AG04449 (cell line): ENCODE results near the gene RAB3IP.

Experiments
- CTCF ChIA-PET: fragments of 350-600 bp; formaldehyde crosslinking; extraction: SDS; loops from one replicate; lab custom pipeline; 2021; ENCODE audit warnings: antibody characterized with exemption; lab: Yijun Ruan, JAX
- POLR2A ChIA-PET: fragments of 400-600, 350-600 bp; formaldehyde crosslinking; extraction: SDS; loops from one replicate; lab custom pipeline; 2020; ENCODE audit warnings: antibody characterized with exemption, inconsistent platforms; lab: Yijun Ruan, JAX
- DNase-seq: peaks from one replicate; pipeline ENCODE4 v3.0.0-alpha.2; 2010; ENCODE audit warnings: low read depth, low spot score
- H3K4me3 ChIP-seq: 2 replicates; pipeline ENCODE4 v1.5.1; 2011; ENCODE audit warnings: low read depth, mild to moderate bottlenecking, control low read depth, low read length
- TF ChIP-seq, protein P1 (sequence below): IDR thresholded peaks from one replicate; pipeline ENCODE4 v1.5.1; 2011; ENCODE audit warnings: mild to moderate bottlenecking, moderate library complexity, low read length, control low read depth, inconsistent platforms; ENCODE audit not compliant: insufficient read depth; ENCODE audit errors: missing control alignments

RAB3IP gene

DNA sequence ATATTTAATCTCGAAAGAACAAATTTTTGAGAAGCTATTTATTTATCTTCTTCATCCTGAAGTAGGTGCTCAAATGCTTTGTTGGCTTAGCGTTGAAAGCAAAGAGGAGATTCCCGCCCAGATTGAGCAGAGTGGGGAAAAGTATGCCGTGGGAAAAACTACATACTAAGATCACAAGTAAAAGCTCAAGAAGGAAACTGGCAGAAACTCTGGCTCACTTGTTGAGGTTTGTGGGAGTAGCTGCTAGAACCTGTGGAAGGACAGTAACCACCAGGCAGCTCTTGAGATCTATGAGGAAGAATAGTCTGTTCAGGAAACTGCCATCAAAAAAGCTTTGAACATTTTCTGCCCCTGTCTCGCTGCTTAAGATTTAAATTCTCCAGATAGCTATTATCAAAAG, 90.2 kb downstream of the RAB3IP start:
- no peak for DNase-seq
- ChIA-PET CTCF (no interaction called here), POLR2A (no interaction called here)
- TF ChIP-seq, protein P1, sequence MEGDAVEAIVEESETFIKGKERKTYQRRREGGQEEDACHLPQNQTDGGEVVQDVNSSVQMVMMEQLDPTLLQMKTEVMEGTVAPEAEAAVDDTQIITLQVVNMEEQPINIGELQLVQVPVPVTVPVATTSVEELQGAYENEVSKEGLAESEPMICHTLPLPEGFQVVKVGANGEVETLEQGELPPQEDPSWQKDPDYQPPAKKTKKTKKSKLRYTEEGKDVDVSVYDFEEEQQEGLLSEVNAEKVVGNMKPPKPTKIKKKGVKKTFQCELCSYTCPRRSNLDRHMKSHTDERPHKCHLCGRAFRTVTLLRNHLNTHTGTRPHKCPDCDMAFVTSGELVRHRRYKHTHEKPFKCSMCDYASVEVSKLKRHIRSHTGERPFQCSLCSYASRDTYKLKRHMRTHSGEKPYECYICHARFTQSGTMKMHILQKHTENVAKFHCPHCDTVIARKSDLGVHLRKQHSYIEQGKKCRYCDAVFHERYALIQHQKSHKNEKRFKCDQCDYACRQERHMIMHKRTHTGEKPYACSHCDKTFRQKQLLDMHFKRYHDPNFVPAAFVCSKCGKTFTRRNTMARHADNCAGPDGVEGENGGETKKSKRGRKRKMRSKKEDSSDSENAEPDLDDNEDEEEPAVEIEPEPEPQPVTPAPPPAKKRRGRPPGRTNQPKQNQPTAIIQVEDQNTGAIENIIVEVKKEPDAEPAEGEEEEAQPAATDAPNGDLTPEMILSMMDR: no peak
- H3K4me3 ChIP-seq: no peak overlapping the region

DNA sequence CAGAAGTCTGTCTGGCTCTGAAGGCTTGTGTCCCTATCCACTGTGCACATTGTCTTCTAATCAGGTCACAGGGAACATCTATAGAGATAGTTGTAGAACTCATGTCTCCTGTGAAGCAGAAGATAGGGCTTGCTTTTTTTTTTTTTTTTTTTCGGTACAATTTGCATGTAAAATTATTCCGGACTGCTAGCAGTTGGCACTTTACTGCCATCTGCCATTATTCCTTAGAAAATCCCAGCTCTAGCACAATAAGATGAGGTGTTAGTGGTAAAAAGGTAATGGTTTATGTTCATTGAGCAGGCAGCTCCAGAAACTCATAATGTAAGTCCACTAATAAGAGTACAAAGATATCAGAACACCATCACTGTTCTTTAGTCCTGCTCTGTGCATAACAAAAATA, 95.0 kb downstream of the RAB3IP start:
- no peak for DNase-seq
- TF ChIP-seq, protein P1: no peak
- CTCF ChIA-PET: no interaction called here
- no peak overlapping the region for H3K4me3 ChIP-seq
- POLR2A ChIA-PET: no interaction called here

DNA sequence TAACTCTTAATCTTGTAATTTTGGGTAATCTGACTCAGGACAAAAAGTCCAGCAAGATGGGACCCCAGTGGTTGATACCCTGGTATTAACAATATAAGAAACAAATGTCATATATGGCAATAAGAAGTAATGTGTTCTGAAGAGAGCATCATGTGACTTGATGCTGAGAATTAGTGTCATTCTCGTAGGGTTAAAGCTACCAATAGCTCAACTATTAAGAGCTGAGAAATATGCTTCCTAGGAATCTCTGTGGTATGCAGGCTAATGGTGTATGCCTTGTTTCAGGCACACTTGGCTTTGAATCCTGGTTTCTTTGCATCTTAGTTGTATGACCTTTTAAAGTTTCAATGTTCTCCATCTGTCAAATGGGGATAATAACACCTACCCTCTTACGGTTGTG, 95.5 kb downstream of the RAB3IP start:
- CTCF ChIA-PET: no interaction called here
- H3K4me3 ChIP-seq: no peak overlapping the region
- POLR2A ChIA-PET: no interaction called here
- TF ChIP-seq, protein P1: no peak
- DNase-seq: no peak

DNA sequence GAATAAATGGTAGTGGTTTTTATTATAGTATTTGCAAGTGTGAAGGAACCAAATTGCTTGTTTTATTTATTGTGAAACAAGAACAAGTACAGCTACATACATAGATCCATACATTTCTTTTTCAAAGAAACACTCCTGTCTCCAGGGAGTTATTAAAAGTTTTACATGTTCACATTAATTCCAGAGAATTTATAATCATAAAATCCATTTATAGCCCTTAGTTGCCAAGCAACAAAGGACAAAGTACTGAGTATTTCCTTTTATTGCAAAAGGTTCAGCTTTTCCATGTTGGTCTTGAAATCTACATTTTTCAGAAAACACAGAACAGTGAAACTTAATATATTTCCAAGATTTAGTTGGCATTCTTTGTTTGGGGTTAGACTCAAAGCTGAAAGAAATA, 95.9 kb downstream of the RAB3IP start:
- POLR2A ChIA-PET: no interaction called here
- CTCF ChIA-PET: no interaction called here
- H3K4me3 ChIP-seq: no peak overlapping the region
- TF ChIP-seq, protein P1: no peak
- DNase-seq: no peak

DNA sequence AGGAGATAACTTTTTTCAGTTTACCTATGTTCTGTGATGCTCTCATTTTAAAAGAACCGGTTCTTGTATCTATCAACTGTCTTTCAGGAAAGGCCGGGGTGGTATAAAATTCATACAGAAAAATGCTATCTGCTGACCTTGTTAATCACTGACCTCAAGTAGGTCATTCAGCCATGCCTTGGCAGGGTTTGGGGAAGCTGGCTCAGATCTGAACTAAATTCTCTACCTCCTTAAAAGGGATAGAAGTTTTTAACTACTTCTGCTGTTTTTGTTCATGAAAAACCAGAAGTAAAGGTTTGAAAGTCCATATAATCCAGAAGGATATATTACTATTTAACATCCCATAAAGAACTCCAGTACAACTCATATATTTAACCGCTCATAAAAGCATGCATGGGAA, 96.4 kb downstream of the RAB3IP start:
- TF ChIP-seq, protein P1: no peak
- no peak for DNase-seq
- no peak overlapping the region for H3K4me3 ChIP-seq
- ChIA-PET POLR2A (no interaction called here), CTCF (no interaction called here)

DNA sequence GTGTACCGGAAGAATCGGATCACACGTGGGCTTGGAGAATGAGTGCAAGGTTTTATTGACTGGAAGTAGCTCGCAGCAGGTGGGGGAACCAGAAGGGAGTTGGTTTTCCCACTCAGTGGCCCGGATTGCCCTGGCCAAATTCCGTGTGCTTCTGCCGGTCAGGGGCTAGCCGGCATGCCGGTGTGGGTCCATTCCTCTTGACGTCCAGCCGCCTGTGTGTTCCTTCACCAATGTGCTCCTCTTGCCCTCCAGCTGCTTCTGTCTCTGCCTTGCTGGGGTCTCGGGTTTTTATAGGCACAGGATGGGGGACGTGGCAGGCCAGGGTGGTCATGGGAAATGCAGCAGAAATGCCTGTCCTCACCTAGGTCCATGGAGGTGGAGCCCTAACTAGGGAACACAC, 97.4 kb downstream of the RAB3IP start:
- DNase-seq: no peak
- no peak overlapping the region for H3K4me3 ChIP-seq
- ChIA-PET CTCF (no interaction called here), POLR2A (no interaction called here)
- TF ChIP-seq, protein P1: no peak
